Esophagus squamous epithelium (tissue), 4 donors: ENCODE measurements around the gene LRRC25.

Source experiments
- POLR2A ChIP-seq, 4 donors: fragments of 450-650 bp; IDR thresholded peaks; one replicate each; pipeline ENCODE4 v1.6.1; 2017; ENCODE audit warnings: antibody characterized with exemption in 4 of 4, mild to moderate bottlenecking in 4 of 4, moderate library complexity in 3 of 4
- TF ChIP-seq, protein P1 (sequence below), 6 experiments: fragments of 450-650 bp in 4 of 6; fragments of 200-600 bp in 2 of 6; sonication (generic) in 2 of 6; IDR thresholded peaks; one replicate each; pipeline ENCODE4 v1.5.1; 2016 to 2019; ENCODE audit warnings: antibody characterized with exemption in 6 of 6, mild to moderate bottlenecking in 4 of 6, moderate library complexity in 4 of 6

GRCh38 chr19:18439910-18440237 is 42.5 kb upstream of the LRRC25 start:
- TF ChIP-seq, protein P1, sequence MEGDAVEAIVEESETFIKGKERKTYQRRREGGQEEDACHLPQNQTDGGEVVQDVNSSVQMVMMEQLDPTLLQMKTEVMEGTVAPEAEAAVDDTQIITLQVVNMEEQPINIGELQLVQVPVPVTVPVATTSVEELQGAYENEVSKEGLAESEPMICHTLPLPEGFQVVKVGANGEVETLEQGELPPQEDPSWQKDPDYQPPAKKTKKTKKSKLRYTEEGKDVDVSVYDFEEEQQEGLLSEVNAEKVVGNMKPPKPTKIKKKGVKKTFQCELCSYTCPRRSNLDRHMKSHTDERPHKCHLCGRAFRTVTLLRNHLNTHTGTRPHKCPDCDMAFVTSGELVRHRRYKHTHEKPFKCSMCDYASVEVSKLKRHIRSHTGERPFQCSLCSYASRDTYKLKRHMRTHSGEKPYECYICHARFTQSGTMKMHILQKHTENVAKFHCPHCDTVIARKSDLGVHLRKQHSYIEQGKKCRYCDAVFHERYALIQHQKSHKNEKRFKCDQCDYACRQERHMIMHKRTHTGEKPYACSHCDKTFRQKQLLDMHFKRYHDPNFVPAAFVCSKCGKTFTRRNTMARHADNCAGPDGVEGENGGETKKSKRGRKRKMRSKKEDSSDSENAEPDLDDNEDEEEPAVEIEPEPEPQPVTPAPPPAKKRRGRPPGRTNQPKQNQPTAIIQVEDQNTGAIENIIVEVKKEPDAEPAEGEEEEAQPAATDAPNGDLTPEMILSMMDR (IDR thresholded peaks at IDR 0.05) = no peak
- TF ChIP-seq POLR2A (IDR thresholded peaks at IDR 0.05) = no peak
